Stomach (tissue), 4 donors: ENCODE data around the gene ZFAND2B.

Source experiments
- CTCF ChIP-seq, 7 experiments: fragments of 450-650 bp in 4 of 7; fragments of 200-600 bp in 3 of 7; sonication (generic) in 3 of 7; IDR thresholded peaks; one replicate each; pipeline ENCODE4 v1.5.1; 2016 to 2019; ENCODE audit warnings: antibody characterized with exemption in 7 of 7, control low read depth in 2 of 7, mild to moderate bottlenecking in 1 of 7
- POLR2AphosphoS5 ChIP-seq, 3 donors: sonication (generic); formaldehyde crosslinking; IDR thresholded peaks; one replicate each; pipeline ENCODE4 v1.6.1; 2016; ENCODE audit warnings: antibody characterized with exemption in 3 of 3

GRCh38 chr2:219249203-219249980 lies 42.8 kb downstream of the ZFAND2B start:
- TF ChIP-seq CTCF (IDR thresholded peaks at IDR 0.05): no peak
- peak; percentile 69 to 92 (median 83) for TF ChIP-seq POLR2AphosphoS5 (IDR thresholded peaks at IDR 0.05)
